K562 (cell line): ENCODE results near the gene NTRK1. TPM values are rescaled to one million over a fixed set of nuclear protein-coding genes. Genes with fewer than 3 reads are reported as not detected.

Experiments
- CBFB ChIP-seq: sonication (generic); formaldehyde crosslinking; IDR thresholded peaks from 2 replicates; pipeline ENCODE4 v1.4.0; 2020; ENCODE audit warnings: mild to moderate bottlenecking, missing genetic modification reagents
- ELF2 ChIP-seq: fragments of 250-450 bp; sonication (Bioruptor Pico); IDR thresholded peaks from 2 replicates; pipeline ENCODE4 v1.5.0; 2021; ENCODE audit warnings: mild to moderate bottlenecking
- EP300 ChIP-seq: IDR thresholded peaks from 2 replicates; pipeline ENCODE4 v1.6.1; 2012; ENCODE audit warnings: low read length, improper control_type of control experiment
- HNRNPH1 ChIP-seq: fragments of 200-400 bp; formaldehyde crosslinking; optimal IDR thresholded peaks from 2 replicates; pipeline ENCODE3; 2017; ENCODE audit warnings: low read depth, mild to moderate bottlenecking, low read length, moderate library complexity
- IRF2 ChIP-seq: sonication (generic); formaldehyde crosslinking; IDR thresholded peaks from 2 replicates; pipeline ENCODE4 v1.8.1; 2022; ENCODE audit warnings: mild to moderate bottlenecking, missing genetic modification reagents
- L3MBTL2 ChIP-seq: fragments of 450-650 bp; IDR thresholded peaks from 2 replicates; pipeline ENCODE4 v1.6.1; 2016; ENCODE audit warnings: mild to moderate bottlenecking, moderate library complexity
- MTA1 ChIP-seq: fragments of 450-650 bp; IDR thresholded peaks from 2 replicates; pipeline ENCODE4 v1.6.1; 2017; ENCODE audit warnings: borderline replicate concordance
- MTA2 ChIP-seq: fragments of 450-650 bp; IDR thresholded peaks from 2 replicates; pipeline ENCODE4 v1.6.1; 2016; ENCODE audit warnings: low read depth
- MXI1 ChIP-seq: IDR thresholded peaks from 2 replicates; pipeline ENCODE4 v1.6.1; 2011; ENCODE audit warnings: low read depth, mild to moderate bottlenecking, improper control_type of control experiment, low read length
- NR2C1 ChIP-seq, 2 experiments: fragments of 450-650 bp; IDR thresholded peaks; 2 replicates each; pipeline ENCODE4 v1.6.1; 2017; ENCODE audit warnings: mild to moderate bottlenecking in 2 of 2, antibody characterized with exemption in 1 of 2, inconsistent platforms in 1 of 2, missing compliant biosample characterization in 1 of 2, missing genetic modification characterization in 1 of 2
- POLR2B ChIP-seq: fragments of 450-650 bp; IDR thresholded peaks from 2 replicates; pipeline ENCODE4 v1.6.1; 2018; ENCODE audit warnings: low read depth; ENCODE audit not compliant: partially characterized antibody
- SMARCA4 ChIP-seq: fragments of 450-650 bp; IDR thresholded peaks from 2 replicates; pipeline ENCODE4 v1.6.1; 2016
- SNRNP70 ChIP-seq: fragments of 200-400 bp; formaldehyde crosslinking; optimal IDR thresholded peaks from 2 replicates; pipeline ENCODE3; 2017; ENCODE audit warnings: low read depth, low read length
- SP1 ChIP-seq: sonication (generic); formaldehyde crosslinking; IDR thresholded peaks from 2 replicates; pipeline ENCODE4 v1.8.1; 2022; ENCODE audit warnings: mild to moderate bottlenecking, missing genetic modification reagents
- SP2 ChIP-seq: IDR thresholded peaks from 2 replicates; pipeline ENCODE4 v1.6.1; 2011; ENCODE audit warnings: mild to moderate bottlenecking, low read depth, low read length, moderate library complexity; ENCODE audit not compliant: poor library complexity, severe bottlenecking; ENCODE audit errors: extremely low read depth
- TEAD4 ChIP-seq, 2 experiments: sonication (generic) in 1 of 2; formaldehyde crosslinking in 1 of 2; IDR thresholded peaks; 2 replicates each; pipeline versions ENCODE4 v1.6.1 to v1.8.0; 2012 to 2022; ENCODE audit warnings: borderline replicate concordance in 1 of 2, inconsistent platforms in 1 of 2, low read length in 1 of 2, mild to moderate bottlenecking in 1 of 2, missing genetic modification reagents in 1 of 2
- THRAP3 ChIP-seq: fragments of 450-650 bp; IDR thresholded peaks from 2 replicates; pipeline ENCODE4 v1.6.1; 2016; ENCODE audit warnings: mild to moderate bottlenecking, inconsistent platforms, borderline replicate concordance
- ZNF134 ChIP-seq: fragments of 250-450 bp; sonication (Bioruptor Pico); conservative IDR thresholded peaks from 2 replicates; pipeline ENCODE4 v1.4.0; 2020
- ZNF174 ChIP-seq: fragments of 250-450 bp; sonication (Bioruptor Pico); IDR thresholded peaks from 2 replicates; pipeline ENCODE4 v1.4.0; 2020; ENCODE audit warnings: mild to moderate bottlenecking
- ZNF274 ChIP-seq: IDR thresholded peaks from 2 replicates; pipeline ENCODE4 v1.6.1; 2011; ENCODE audit warnings: low read depth, mild to moderate bottlenecking, low read length, moderate library complexity, borderline replicate concordance
- ZNF589 ChIP-seq: fragments of 200-800 bp; sonication (Bioruptor generic); IDR thresholded peaks from 2 replicates; pipeline ENCODE4 v1.6.1; 2016; ENCODE audit warnings: low read depth, missing genetic modification characterization, missing compliant biosample characterization
- ZNF695 ChIP-seq: fragments of 450-650 bp; formaldehyde crosslinking; IDR thresholded peaks from 2 replicates; pipeline ENCODE4 v1.4.0; 2020; ENCODE audit warnings: mild to moderate bottlenecking, moderate library complexity
- ZNF76 ChIP-seq: fragments of 250-450 bp; sonication (Bioruptor Pico); IDR thresholded peaks from 2 replicates; pipeline ENCODE4 v1.4.0; 2020; ENCODE audit warnings: mild to moderate bottlenecking, moderate library complexity, borderline replicate concordance
- polyA plus RNA-seq, 8 experiments: library from polyadenylated mRNA; depleted of rRNA in 4 of 8; stranded (reverse) in 5 of 8; unstranded in 3 of 8; fragments of >200 nt; fragmentation: Nextera tagmentation in 2 of 8; fragmentation: Illumina TruSeq in 1 of 8; extraction: Ambion mirVana in 2 of 8; extraction: Trizol in 1 of 8; gene quantifications; 2 replicates each; pipeline versions ENCODE4 v1.2.1 to v1.2.3, GENCODE V29; 2011 to 2014; ENCODE audit warnings: inconsistent platforms in 1 of 8, missing spikeins in 1 of 8
- total RNA-seq, 7 experiments: library from RNA; depleted of rRNA in 6 of 7; stranded (reverse); fragments of >200 nt in 6 of 7; fragmentation: Illumina TruSeq in 2 of 7; extraction: Trizol in 2 of 7; gene quantifications; 2 replicates each; pipeline versions ENCODE4 v1.2.1 to v1.2.3, GENCODE V29; 2011 to 2021; ENCODE audit warnings: low replicate concordance in 1 of 7
- TF ChIP-seq, protein P1 (sequence below): fragments of 450-650 bp; IDR thresholded peaks from 2 replicates; pipeline ENCODE4 v1.6.1; 2016; ENCODE audit warnings: mild to moderate bottlenecking
- TF ChIP-seq, protein P2 (sequence below): sonication (generic); formaldehyde crosslinking; IDR thresholded peaks from 2 replicates; pipeline ENCODE4 v1.5.0; 2020; ENCODE audit warnings: missing genetic modification reagents
- TF ChIP-seq, protein P3 (sequence below): fragments of 450-650 bp; IDR thresholded peaks from one replicate; pipeline ENCODE4 v1.6.1; 2018; ENCODE audit warnings: mild to moderate bottlenecking, moderate library complexity; ENCODE audit not compliant: partially characterized antibody

The NTRK1 gene
- total and polyA plus RNA-seq, 9 of the 15 experiments (the other 6 are each of a cell fraction or from before 2014, with no cell fraction given), result 0.46 to 30.0 (median 7.9) TPM

DNA sequence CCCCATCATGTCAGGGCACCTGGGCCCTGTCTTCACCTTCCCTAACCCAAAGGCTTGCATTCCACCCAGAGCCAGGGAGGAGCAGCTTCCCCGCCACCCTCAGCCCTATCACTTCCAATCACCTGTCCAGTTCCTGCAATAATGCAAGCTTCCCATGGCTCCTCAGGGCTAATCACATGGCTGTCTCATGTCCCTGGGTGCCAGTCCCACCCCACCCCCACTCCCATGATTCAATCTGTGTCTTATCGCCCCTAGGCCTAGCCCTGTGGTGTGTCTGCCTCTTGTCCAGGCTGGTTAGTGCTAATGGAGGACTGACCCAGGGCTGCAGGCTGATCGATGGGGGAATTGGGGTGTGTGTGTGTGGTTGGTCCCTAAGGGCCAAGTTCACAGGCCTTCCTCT, 21.9 kb downstream of the NTRK1 start (continued):
- TF ChIP-seq SP1, result no peak
- peak; percentile 24; the same call in 1 of the 2 replicates for TF ChIP-seq TEAD4 (IDR thresholded peaks at IDR 0.05; ENCODE audit: low read length)
- TF ChIP-seq TEAD4 (CRISPR knock-in tag; IDR thresholded peaks at IDR 0.05; ENCODE audit: borderline replicate concordance), result no peak
- TF ChIP-seq MTA1, result no peak
- TF ChIP-seq, protein P1, sequence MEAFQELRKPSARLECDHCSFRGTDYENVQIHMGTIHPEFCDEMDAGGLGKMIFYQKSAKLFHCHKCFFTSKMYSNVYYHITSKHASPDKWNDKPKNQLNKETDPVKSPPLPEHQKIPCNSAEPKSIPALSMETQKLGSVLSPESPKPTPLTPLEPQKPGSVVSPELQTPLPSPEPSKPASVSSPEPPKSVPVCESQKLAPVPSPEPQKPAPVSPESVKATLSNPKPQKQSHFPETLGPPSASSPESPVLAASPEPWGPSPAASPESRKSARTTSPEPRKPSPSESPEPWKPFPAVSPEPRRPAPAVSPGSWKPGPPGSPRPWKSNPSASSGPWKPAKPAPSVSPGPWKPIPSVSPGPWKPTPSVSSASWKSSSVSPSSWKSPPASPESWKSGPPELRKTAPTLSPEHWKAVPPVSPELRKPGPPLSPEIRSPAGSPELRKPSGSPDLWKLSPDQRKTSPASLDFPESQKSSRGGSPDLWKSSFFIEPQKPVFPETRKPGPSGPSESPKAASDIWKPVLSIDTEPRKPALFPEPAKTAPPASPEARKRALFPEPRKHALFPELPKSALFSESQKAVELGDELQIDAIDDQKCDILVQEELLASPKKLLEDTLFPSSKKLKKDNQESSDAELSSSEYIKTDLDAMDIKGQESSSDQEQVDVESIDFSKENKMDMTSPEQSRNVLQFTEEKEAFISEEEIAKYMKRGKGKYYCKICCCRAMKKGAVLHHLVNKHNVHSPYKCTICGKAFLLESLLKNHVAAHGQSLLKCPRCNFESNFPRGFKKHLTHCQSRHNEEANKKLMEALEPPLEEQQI, result no peak
- TF ChIP-seq NR2C1 (IDR thresholded peaks at IDR 0.05), result no peak
- 0 out of 2 replicates have a peak, but pooled peaks have one; percentile 26 for TF ChIP-seq NR2C1 (tag; IDR thresholded peaks at IDR 0.05)
- no peak for TF ChIP-seq ZNF695
- TF ChIP-seq L3MBTL2, result peak; percentile 77
- TF ChIP-seq POLR2B, result no peak
- TF ChIP-seq ZNF274, result no peak
- TF ChIP-seq SNRNP70, result no peak
- no peak for TF ChIP-seq ZNF174 (CRISPR knock-in tag)
- peak; percentile 56; the same call in 1 of the 2 replicates for TF ChIP-seq EP300
- TF ChIP-seq, protein P2, sequence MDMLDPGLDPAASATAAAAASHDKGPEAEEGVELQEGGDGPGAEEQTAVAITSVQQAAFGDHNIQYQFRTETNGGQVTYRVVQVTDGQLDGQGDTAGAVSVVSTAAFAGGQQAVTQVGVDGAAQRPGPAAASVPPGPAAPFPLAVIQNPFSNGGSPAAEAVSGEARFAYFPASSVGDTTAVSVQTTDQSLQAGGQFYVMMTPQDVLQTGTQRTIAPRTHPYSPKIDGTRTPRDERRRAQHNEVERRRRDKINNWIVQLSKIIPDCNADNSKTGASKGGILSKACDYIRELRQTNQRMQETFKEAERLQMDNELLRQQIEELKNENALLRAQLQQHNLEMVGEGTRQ, result no peak
- 0 out of 2 replicates have a peak, but pooled peaks have one; percentile 63 for TF ChIP-seq ZNF76 (CRISPR knock-in tag)
- TF ChIP-seq THRAP3, result no peak
- TF ChIP-seq ELF2, result no peak
- TF ChIP-seq SMARCA4, result no peak
- no peak for TF ChIP-seq SP2
- TF ChIP-seq ZNF134, result no peak
- TF ChIP-seq MXI1, result no peak
- TF ChIP-seq IRF2 (CRISPR knock-in tag), result no peak
- TF ChIP-seq CBFB, result 0 out of 2 replicates have a peak, but pooled peaks have one; percentile 17
- TF ChIP-seq ZNF589 (CRISPR knock-in tag), result 0 out of 2 replicates have a peak, but pooled peaks have one; percentile 18
- TF ChIP-seq, protein P3, sequence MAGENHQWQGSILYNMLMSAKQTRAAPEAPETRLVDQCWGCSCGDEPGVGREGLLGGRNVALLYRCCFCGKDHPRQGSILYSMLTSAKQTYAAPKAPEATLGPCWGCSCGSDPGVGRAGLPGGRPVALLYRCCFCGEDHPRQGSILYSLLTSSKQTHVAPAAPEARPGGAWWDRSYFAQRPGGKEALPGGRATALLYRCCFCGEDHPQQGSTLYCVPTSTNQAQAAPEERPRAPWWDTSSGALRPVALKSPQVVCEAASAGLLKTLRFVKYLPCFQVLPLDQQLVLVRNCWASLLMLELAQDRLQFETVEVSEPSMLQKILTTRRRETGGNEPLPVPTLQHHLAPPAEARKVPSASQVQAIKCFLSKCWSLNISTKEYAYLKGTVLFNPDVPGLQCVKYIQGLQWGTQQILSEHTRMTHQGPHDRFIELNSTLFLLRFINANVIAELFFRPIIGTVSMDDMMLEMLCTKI, result no peak
- TF ChIP-seq HNRNPH1, result no peak
- TF ChIP-seq MTA2, result peak; percentile 46; the same call in 1 of the 2 replicates
